Cardiac muscle cell (in vitro differentiated cells and primary cell): ENCODE data around the gene SETDB2. TPM values are rescaled to one million over a fixed set of nuclear protein-coding genes. Genes with fewer than 3 reads are reported as not detected.
"Not testable (repeated sequence)": the region's sequence is repeated elsewhere in the genome, so short reads cannot be mapped to it uniquely, and the experiment has no call there.

Source experiments
- DNase-seq, 2 donors: peaks; one replicate each; pipeline versions ENCODE4 v3.0.0 to v3.0.0-alpha.2; 2010 to 2017; ENCODE audit warnings: low read depth in 1 of 2, low spot score in 1 of 2
- H3K27ac ChIP-seq: fragments of 200-600 bp; sonication (generic); 2 replicates; pipeline ENCODE4 v1.5.1; 2016
- H3K27me3 ChIP-seq: fragments of 200-600 bp; sonication (generic); 2 replicates; pipeline ENCODE4 v1.6.0; 2016; ENCODE audit warnings: control low read depth
- H3K36me3 ChIP-seq: fragments of 200-600 bp; sonication (generic); 2 replicates; pipeline ENCODE4 v1.5.1; 2016; ENCODE audit warnings: control low read depth
- H3K4me1 ChIP-seq: fragments of 200-600 bp; sonication (generic); 2 replicates; pipeline ENCODE4 v1.8.1; 2017; ENCODE audit warnings: low read depth, mild to moderate bottlenecking, mixed run types
- H3K4me3 ChIP-seq: fragments of 200-600 bp; sonication (generic); 2 replicates; pipeline ENCODE4 v1.5.1; 2016; ENCODE audit warnings: mild to moderate bottlenecking
- H3K9me3 ChIP-seq: fragments of 200-600 bp; sonication (generic); 2 replicates; pipeline ENCODE4 v1.5.1; 2017; ENCODE audit warnings: low read depth, mild to moderate bottlenecking, control low read depth
- polyA plus RNA-seq: library from polyadenylated mRNA; unstranded; fragments of >200 nt; fragmentation: Nextera tagmentation; extraction: Ambion mirVana; gene quantifications from 2 replicates; pipeline ENCODE4 v1.2.1, GENCODE V29; 2016
- total RNA-seq: library from RNA; depleted of rRNA; stranded (reverse); fragments of >200 nt; gene quantifications from 2 replicates; pipeline ENCODE4 v1.2.3, GENCODE V29; 2016
- TF ChIP-seq, protein P1 (sequence below): IDR thresholded peaks from 2 replicates; pipeline ENCODE4 v1.5.1; 2012; ENCODE audit warnings: low read depth, mild to moderate bottlenecking, low read length

SETDB2 gene
- total and polyA plus RNA-seq, 2 experiments from 2014 or later: 7.5 to 12.4 TPM

DNA sequence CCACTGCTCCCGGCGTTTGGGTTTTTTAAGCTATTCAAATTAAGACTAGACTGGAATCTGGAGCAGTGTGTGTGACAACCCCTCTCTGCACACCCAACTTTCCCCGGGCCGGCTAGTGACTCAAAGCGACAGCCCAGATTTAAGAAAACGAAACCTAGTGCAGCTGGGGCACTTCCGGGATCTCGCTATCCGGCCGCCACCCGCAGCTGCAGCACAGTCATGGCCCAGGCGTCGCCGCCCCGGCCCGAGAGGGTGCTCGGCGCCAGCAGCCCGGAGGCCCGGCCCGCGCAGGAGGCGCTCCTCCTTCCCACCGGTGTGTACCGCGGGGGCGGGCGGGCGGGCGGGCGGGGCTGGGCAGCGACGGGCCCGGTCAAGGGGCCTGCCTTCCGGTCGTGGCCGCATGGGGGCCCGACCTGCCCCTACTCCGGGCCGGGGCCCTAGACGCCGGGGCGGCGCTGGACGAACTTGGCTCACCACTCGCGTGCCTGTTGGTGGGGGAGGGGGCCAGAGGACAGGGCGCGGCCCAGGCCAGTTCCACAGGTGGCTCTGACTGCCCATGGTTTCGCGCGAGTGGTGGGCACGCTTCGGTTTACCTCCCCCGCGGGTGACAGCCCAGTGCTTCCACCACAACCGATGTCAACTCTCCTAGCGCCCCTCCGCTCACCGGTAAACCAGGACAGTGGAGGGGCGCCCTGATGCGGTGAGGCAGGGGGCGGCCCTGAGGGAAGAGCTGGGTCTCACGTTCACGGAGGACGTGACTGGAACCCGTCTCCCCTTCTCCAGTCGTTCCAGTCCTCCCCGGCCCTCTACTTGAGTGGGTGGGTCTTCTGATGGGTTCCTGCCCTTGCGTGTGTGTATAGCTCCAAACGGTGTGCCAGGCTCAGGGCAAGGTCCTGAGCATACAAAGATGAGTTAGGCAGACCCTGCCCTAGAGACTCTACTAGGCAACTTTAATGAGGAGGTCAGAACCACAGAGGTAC, 52.0 kb downstream of the SETDB2 start, which contains the start of gene PHF11:
TSS of gene PHF11 (plus strand) at position 171 of the 980 bp plus-strand sequence. CDS start at position 220, 49 bp downstream.
- H3K4me1 ChIP-seq: no peaks in the 10 kb centered on the region
- peak within 1 kb of the TSS; percentile 23 for H3K4me3 ChIP-seq
- peak; percentile 64 to 75 for DNase-seq
- peak within 1 kb of the TSS; percentile 31 for H3K27ac ChIP-seq
- no peaks in the 10 kb centered on the region for H3K36me3 ChIP-seq
- H3K27me3 ChIP-seq: no peaks in the 10 kb centered on the region
- TF ChIP-seq, protein P1, sequence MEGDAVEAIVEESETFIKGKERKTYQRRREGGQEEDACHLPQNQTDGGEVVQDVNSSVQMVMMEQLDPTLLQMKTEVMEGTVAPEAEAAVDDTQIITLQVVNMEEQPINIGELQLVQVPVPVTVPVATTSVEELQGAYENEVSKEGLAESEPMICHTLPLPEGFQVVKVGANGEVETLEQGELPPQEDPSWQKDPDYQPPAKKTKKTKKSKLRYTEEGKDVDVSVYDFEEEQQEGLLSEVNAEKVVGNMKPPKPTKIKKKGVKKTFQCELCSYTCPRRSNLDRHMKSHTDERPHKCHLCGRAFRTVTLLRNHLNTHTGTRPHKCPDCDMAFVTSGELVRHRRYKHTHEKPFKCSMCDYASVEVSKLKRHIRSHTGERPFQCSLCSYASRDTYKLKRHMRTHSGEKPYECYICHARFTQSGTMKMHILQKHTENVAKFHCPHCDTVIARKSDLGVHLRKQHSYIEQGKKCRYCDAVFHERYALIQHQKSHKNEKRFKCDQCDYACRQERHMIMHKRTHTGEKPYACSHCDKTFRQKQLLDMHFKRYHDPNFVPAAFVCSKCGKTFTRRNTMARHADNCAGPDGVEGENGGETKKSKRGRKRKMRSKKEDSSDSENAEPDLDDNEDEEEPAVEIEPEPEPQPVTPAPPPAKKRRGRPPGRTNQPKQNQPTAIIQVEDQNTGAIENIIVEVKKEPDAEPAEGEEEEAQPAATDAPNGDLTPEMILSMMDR: no peak
- no peaks in the 10 kb centered on the region for H3K9me3 ChIP-seq

DNA sequence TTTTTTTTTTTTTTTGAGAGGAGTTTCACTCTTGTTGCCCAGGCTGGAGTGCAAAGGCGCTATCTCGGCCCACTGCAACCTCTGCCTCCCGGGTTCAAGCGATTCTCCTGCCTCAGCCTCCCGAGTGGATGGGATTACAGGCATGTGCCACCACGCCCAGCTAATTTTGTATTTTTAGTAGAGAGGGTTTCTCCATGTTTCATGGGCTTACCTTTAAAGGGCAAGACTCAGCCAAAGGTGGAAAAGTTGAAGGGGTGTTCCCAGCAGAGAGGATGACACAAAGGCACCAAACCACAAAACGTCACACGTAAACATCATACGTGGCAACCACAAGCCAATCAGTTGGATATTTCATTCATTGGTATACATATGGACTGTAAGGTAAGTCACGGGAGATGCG, 52.8 kb downstream of the SETDB2 start:
- not testable (repeated sequence) for H3K9me3 ChIP-seq, DNase-seq, H3K27ac ChIP-seq, H3K27me3 ChIP-seq, H3K4me3 ChIP-seq, H3K4me1 ChIP-seq, H3K36me3 ChIP-seq

DNA sequence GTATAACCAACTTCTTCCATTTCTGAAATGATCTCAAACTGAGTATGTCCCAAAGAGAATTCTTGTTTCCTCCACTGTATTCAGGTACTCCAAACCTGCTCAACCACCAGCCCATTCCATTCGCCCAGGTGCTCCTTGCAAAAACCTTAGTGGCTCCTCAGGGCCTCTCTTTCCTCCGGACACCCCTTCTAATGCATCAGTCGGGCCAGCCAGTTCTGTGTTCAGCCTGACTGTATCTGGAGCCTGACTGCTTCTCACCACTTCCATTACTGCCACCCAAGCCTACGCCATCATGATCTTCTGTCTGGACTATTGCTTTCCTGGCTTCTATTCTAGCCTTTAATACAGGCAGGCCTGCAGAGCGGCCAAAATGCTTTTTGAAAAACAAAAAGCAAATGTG, 53.2 kb downstream of the SETDB2 start:
- Histone ChIP-seq H3K9me3 (no peaks in the 10 kb centered on the region), H3K27me3 (no peaks in the 10 kb centered on the region), H3K27ac (no peak overlapping the region), H3K36me3 (no peaks in the 10 kb centered on the region), H3K4me1 (no peaks in the 10 kb centered on the region), H3K4me3 (no peak overlapping the region)
- TF ChIP-seq, protein P1: no peak
- DNase-seq: no peak

DNA sequence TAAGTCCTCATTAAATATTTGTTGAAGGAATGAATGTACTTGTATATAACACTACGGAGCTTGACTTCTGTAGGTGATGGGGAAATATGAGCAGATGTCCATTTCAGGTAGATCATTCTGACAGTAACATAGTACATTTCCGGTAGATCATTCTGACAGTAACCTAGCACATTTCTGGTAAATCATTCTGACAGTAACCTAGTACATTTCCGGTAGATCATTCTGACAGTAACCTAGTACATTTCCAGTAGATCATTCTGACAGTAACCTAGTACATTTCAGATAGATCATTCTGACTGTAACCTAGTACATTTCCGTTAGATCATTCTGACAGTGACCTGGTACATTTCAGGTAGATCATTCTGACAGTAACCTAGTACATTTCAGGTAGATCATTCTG, 54.1 kb downstream of the SETDB2 start:
- no peaks in the 10 kb centered on the region for H3K9me3 ChIP-seq
- no peaks in the 10 kb centered on the region for H3K36me3 ChIP-seq
- no peaks in the 10 kb centered on the region for H3K4me1 ChIP-seq
- no peaks in the 10 kb centered on the region for H3K27me3 ChIP-seq
- H3K4me3 ChIP-seq: no peak overlapping the region
- DNase-seq: no peak
- TF ChIP-seq, protein P1: no peak
- H3K27ac ChIP-seq: no peak overlapping the region

DNA sequence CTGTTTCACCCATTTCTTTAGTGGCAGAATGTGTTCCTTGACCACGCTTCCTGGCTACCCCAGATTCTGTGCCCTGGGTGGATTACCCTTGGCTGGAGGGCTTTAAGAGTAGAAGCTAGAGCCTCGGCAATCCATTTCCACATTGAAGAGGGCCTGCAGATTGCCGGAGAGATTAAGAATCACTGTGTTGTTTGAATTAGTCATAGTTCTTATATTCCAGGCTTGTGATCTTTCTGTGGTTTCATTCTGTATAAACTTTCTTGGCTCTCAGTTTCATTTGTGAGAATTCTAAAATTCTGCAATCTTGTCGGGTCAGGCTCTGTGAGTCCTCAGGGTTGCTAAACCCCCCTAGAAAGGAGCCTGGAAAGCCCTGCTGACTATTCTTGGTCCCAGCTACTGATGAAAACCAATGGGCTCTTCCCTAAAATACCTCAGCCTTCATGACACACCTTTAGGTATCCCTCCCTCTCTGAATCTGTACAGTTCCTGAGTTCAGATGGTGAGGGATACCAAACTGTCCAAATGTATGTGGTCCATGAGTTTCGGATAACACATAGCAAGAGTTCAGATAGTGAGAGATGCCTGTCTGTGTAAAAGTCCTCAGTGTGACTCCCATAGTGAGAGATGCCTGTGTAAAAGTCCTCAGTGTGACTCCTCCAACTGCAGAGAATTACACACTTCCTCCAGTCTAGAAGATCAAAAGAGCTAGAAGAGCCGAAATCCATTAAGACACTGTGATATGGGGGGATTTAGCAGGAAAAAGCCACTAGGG, 56.0 kb downstream of the SETDB2 start:
- Histone ChIP-seq H3K27ac (no peak overlapping the region), H3K4me3 (no peak overlapping the region), H3K4me1 (no peaks in the 10 kb centered on the region), H3K27me3 (no peaks in the 10 kb centered on the region), H3K9me3 (no peaks in the 10 kb centered on the region), H3K36me3 (no peaks in the 10 kb centered on the region)
- peak in 1 of 2 donors; percentile 69 for DNase-seq
- TF ChIP-seq, protein P1: no peak
